Measurements from ENCODE around the gene CCSER2. TPM values are rescaled to one million over a fixed set of nuclear protein-coding genes. Genes with fewer than 3 reads are reported as not detected.

The CCSER2 gene
- total RNA-seq, 1 experiment from 2014 or later: 44.1 TPM

- intact Hi-C loops (cut with micrococcal nuclease; ENCODE audit: unreplicated experiment): no loop called here
- ChIA-PET CTCF (no interaction called here), POLR2A (ENCODE audit: low non-redundant PET) (no interaction called here)
- Histone ChIP-seq H3K36me3 (ENCODE audit: insufficient read depth, low read length, poor library complexity, severe bottlenecking) (no peaks in the 10 kb centered on the region), H3K27me3 (replicated peaks; ENCODE audit: insufficient read depth, low read depth, low read length, poor library complexity) (no peaks in the 10 kb centered on the region), H3K4me3 (ENCODE audit: low read depth, low read length, poor library complexity, severe bottlenecking) (no peak overlapping the region), H3K27ac (ENCODE audit: low read depth, low read length, poor library complexity, severe bottlenecking) (no peak overlapping the region), H3K4me1 (ENCODE audit: insufficient read depth, low read length, poor library complexity, severe bottlenecking) (no peaks in the 10 kb centered on the region), H3K9me3 (ENCODE audit: low read depth, low read length, poor library complexity, severe bottlenecking) (no peaks in the 10 kb centered on the region)
- TF ChIP-seq EZH2 (IDR thresholded peaks at IDR 0.05; ENCODE audit: borderline replicate concordance, low read depth, low read length, poor library complexity, severe bottlenecking): no peak
- TF ChIP-seq, protein P1, sequence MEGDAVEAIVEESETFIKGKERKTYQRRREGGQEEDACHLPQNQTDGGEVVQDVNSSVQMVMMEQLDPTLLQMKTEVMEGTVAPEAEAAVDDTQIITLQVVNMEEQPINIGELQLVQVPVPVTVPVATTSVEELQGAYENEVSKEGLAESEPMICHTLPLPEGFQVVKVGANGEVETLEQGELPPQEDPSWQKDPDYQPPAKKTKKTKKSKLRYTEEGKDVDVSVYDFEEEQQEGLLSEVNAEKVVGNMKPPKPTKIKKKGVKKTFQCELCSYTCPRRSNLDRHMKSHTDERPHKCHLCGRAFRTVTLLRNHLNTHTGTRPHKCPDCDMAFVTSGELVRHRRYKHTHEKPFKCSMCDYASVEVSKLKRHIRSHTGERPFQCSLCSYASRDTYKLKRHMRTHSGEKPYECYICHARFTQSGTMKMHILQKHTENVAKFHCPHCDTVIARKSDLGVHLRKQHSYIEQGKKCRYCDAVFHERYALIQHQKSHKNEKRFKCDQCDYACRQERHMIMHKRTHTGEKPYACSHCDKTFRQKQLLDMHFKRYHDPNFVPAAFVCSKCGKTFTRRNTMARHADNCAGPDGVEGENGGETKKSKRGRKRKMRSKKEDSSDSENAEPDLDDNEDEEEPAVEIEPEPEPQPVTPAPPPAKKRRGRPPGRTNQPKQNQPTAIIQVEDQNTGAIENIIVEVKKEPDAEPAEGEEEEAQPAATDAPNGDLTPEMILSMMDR (conservative IDR thresholded peaks at IDR 0.05; ENCODE audit: low read depth, low read length): no peak
- no peak for DNase-seq (ENCODE audit: low spot score)
- no TSS peak for BruUV-seq (replicated peaks)
Measured at GRCh38 chr10:84517554-84517953, 189.2 kb downstream of the CCSER2 start.

GRCh38 chr10:84519235-84519634 lies 190.8 kb downstream of the CCSER2 start:
- H3K27me3 ChIP-seq (replicated peaks; ENCODE audit: insufficient read depth, low read depth, low read length, poor library complexity): no peaks in the 10 kb centered on the region
- H3K9me3 ChIP-seq (ENCODE audit: low read depth, low read length, poor library complexity, severe bottlenecking): no peaks in the 10 kb centered on the region
- no peak overlapping the region for H3K4me3 ChIP-seq (ENCODE audit: low read depth, low read length, poor library complexity, severe bottlenecking)
- CTCF ChIA-PET: no interaction called here
- TF ChIP-seq EZH2 (IDR thresholded peaks at IDR 0.05; ENCODE audit: borderline replicate concordance, low read depth, low read length, poor library complexity, severe bottlenecking): no peak
- TF ChIP-seq, protein P1 (conservative IDR thresholded peaks at IDR 0.05; ENCODE audit: low read depth, low read length): no peak
- intact Hi-C loops (cut with micrococcal nuclease; ENCODE audit: unreplicated experiment): no loop called here
- H3K27ac ChIP-seq (ENCODE audit: low read depth, low read length, poor library complexity, severe bottlenecking): no peak overlapping the region
- POLR2A ChIA-PET (ENCODE audit: low non-redundant PET): no interaction called here
- no peaks in the 10 kb centered on the region for H3K36me3 ChIP-seq (ENCODE audit: insufficient read depth, low read length, poor library complexity, severe bottlenecking)
- DNase-seq (ENCODE audit: low spot score): no peak
- BruUV-seq (replicated peaks): no TSS peak
- no peaks in the 10 kb centered on the region for H3K4me1 ChIP-seq (ENCODE audit: insufficient read depth, low read length, poor library complexity, severe bottlenecking)

- POLR2A ChIA-PET (ENCODE audit: low non-redundant PET): no interaction called here
- TF ChIP-seq, protein P1 (conservative IDR thresholded peaks at IDR 0.05; ENCODE audit: low read depth, low read length): no peak
- TF ChIP-seq EZH2 (IDR thresholded peaks at IDR 0.05; ENCODE audit: borderline replicate concordance, low read depth, low read length, poor library complexity, severe bottlenecking): no peak
Measured at GRCh38 chr10:84521013-84521412, 192.6 kb downstream of the CCSER2 start.

More at GRCh38 chr10:84521013-84521412, 192.6 kb downstream of the CCSER2 start:
- Histone ChIP-seq H3K4me3 (ENCODE audit: low read depth, low read length, poor library complexity, severe bottlenecking) (no peak overlapping the region), H3K36me3 (ENCODE audit: insufficient read depth, low read length, poor library complexity, severe bottlenecking) (no peaks in the 10 kb centered on the region), H3K27ac (ENCODE audit: low read depth, low read length, poor library complexity, severe bottlenecking) (no peak overlapping the region), H3K27me3 (replicated peaks; ENCODE audit: insufficient read depth, low read depth, low read length, poor library complexity) (no peaks in the 10 kb centered on the region), H3K9me3 (ENCODE audit: low read depth, low read length, poor library complexity, severe bottlenecking) (no peaks in the 10 kb centered on the region), H3K4me1 (ENCODE audit: insufficient read depth, low read length, poor library complexity, severe bottlenecking) (no peaks in the 10 kb centered on the region)
- DNase-seq (ENCODE audit: low spot score): no peak
- CTCF ChIA-PET: no interaction called here
- intact Hi-C loops (cut with micrococcal nuclease; ENCODE audit: unreplicated experiment): no loop called here
- BruUV-seq (replicated peaks): no TSS peak

All from A673 (cell line).